Measurements from ENCODE around the gene THSD4. TPM values are rescaled to one million over a fixed set of nuclear protein-coding genes. Genes with fewer than 3 reads are reported as not detected.

Gene THSD4
- total RNA-seq, 4 donors from 2014 or later: 2.7 to 49.2 (median 15.8) TPM

- no peak for ATAC-seq (ENCODE audit: low FRiP score)
- no peak for TF ChIP-seq CTCF (IDR thresholded peaks at IDR 0.05)
- no peak for DNase-seq (ENCODE audit: low spot score)
These were observed 309.5 kb downstream of the THSD4 start for GRCh38 chr15:71424765-71425164.

- ATAC-seq (ENCODE audit: low FRiP score) (no peak), DNase-seq (ENCODE audit: low spot score) (no peak)
- no peak for TF ChIP-seq CTCF (IDR thresholded peaks at IDR 0.05)
These were observed 310.1 kb downstream of the THSD4 start for GRCh38 chr15:71425388-71425787.

- TF ChIP-seq CTCF (IDR thresholded peaks at IDR 0.05): no peak
- ATAC-seq (ENCODE audit: low FRiP score) (no peak), DNase-seq (ENCODE audit: low spot score) (no peak)
These were observed 311.5 kb downstream of the THSD4 start for GRCh38 chr15:71426792-71427191.

- no peak for DNase-seq (ENCODE audit: low spot score)
- no peak for TF ChIP-seq CTCF (IDR thresholded peaks at IDR 0.05)
- ATAC-seq (ENCODE audit: low FRiP score): no peak
These were observed 315.5 kb downstream of the THSD4 start for GRCh38 chr15:71430782-71431181.

GRCh38 chr15:71431343-71432336 is 316.4 kb downstream of the THSD4 start:
- ATAC-seq (ENCODE audit: low FRiP score): no peak
- no peak for TF ChIP-seq CTCF (IDR thresholded peaks at IDR 0.05)
- no peak for DNase-seq (ENCODE audit: low spot score)

GRCh38 chr15:71433402-71433801 is 318.1 kb downstream of the THSD4 start:
- no peak for TF ChIP-seq CTCF (IDR thresholded peaks at IDR 0.05)
- DNase-seq (ENCODE audit: low spot score) (no peak), ATAC-seq (ENCODE audit: low FRiP score) (no peak)

- TF ChIP-seq CTCF (IDR thresholded peaks at IDR 0.05): no peak
- no peak for DNase-seq (ENCODE audit: low spot score)
- ATAC-seq (ENCODE audit: low FRiP score): no peak
These were observed 319.5 kb downstream of the THSD4 start for GRCh38 chr15:71434774-71435173.
